Breast epithelium (tissue), 3 donors: ENCODE measurements around the gene KRTAP12-1.

Experiments
- CTCF ChIP-seq, 3 donors: fragments of 450-650 bp; IDR thresholded peaks; one replicate each; pipeline ENCODE4 v1.5.1; 2016 to 2017; ENCODE audit warnings: antibody characterized with exemption in 3 of 3, mild to moderate bottlenecking in 3 of 3, moderate library complexity in 3 of 3
- POLR2A ChIP-seq: fragments of 450-650 bp; IDR thresholded peaks from one replicate; pipeline ENCODE4 v1.6.1; 2016; ENCODE audit warnings: antibody characterized with exemption, mild to moderate bottlenecking, moderate library complexity
- POLR2AphosphoS5 ChIP-seq, 3 donors: sonication (generic); formaldehyde crosslinking; IDR thresholded peaks; one replicate each; pipeline ENCODE4 v1.6.1; 2017; ENCODE audit warnings: antibody characterized with exemption in 3 of 3

- TF ChIP-seq CTCF (IDR thresholded peaks at IDR 0.05): no peak
- TF ChIP-seq POLR2A: no peak
- no peak for TF ChIP-seq POLR2AphosphoS5 (IDR thresholded peaks at IDR 0.05)
Measured at GRCh38 chr21:44643741-44644310, 38.1 kb downstream of the KRTAP12-1 start.
